ENCODE data around the gene IFRD2. TPM values are rescaled to one million over a fixed set of nuclear protein-coding genes. Genes with fewer than 3 reads are reported as not detected.
"Not testable (repeated sequence)": the region's sequence is repeated elsewhere in the genome, so short reads cannot be mapped to it uniquely, and the experiment has no call there.

Gene IFRD2
- total RNA-seq, 1 donor from 2014 or later = 44.9 TPM

- no peaks in the 10 kb centered on the region for H3K36me3 ChIP-seq (ENCODE audit: control insufficient read depth in 3 of 3, insufficient read depth in 3 of 3, low read length in 3 of 3)
- no peaks in the 10 kb centered on the region for H3K9me3 ChIP-seq (ENCODE audit: control insufficient read depth in 3 of 3, low read length in 3 of 3)
- H3K4me3 ChIP-seq (ENCODE audit: low read length in 3 of 3) = no peak overlapping the region
- H3K27ac ChIP-seq (ENCODE audit: low read depth, low read length) = no peak overlapping the region
- H3K27me3 ChIP-seq (ENCODE audit: control insufficient read depth in 3 of 3, insufficient read depth in 3 of 3, low read length in 3 of 3) = peaks cover 0 to 8% (median 0%) of the 10 kb centered on the region in 3 donors
- peaks cover 21 to 43% (median 36%) of the 10 kb centered on the region in 3 donors for H3K4me1 ChIP-seq (ENCODE audit: control insufficient read depth in 3 of 3, insufficient read depth in 3 of 3, low read length in 3 of 3)
- no peak overlapping the region for H3K9ac ChIP-seq (ENCODE audit: low read depth in 1 of 3, low read length in 3 of 3)
Measured at GRCh38 chr3:50275141-50275995, 16.9 kb downstream of the IFRD2 start.

GRCh38 chr3:50274371-50275104 is 17.7 kb downstream of the IFRD2 start:
- Histone ChIP-seq H3K27me3 (ENCODE audit: control insufficient read depth in 3 of 3, insufficient read depth in 3 of 3, low read length in 3 of 3) (peaks cover 0 to 8% (median 0%) of the 10 kb centered on the region in 3 donors), H3K4me3 (ENCODE audit: low read length in 3 of 3) (no peak overlapping the region), H3K4me1 (ENCODE audit: control insufficient read depth in 3 of 3, insufficient read depth in 3 of 3, low read length in 3 of 3) (peaks cover 29 to 50% (median 42%) of the 10 kb centered on the region in 3 donors), H3K27ac (ENCODE audit: low read depth, low read length) (no peak overlapping the region), H3K9ac (ENCODE audit: low read depth in 1 of 3, low read length in 3 of 3) (no peak overlapping the region), H3K36me3 (ENCODE audit: control insufficient read depth in 3 of 3, insufficient read depth in 3 of 3, low read length in 3 of 3) (no peaks in the 10 kb centered on the region), H3K9me3 (ENCODE audit: control insufficient read depth in 3 of 3, low read length in 3 of 3) (no peaks in the 10 kb centered on the region)

- Histone ChIP-seq H3K9me3 (ENCODE audit: control insufficient read depth in 3 of 3, low read length in 3 of 3) (no peaks in the 10 kb centered on the region), H3K4me1 (ENCODE audit: control insufficient read depth in 3 of 3, insufficient read depth in 3 of 3, low read length in 3 of 3) (peaks cover 35 to 50% (median 43%) of the 10 kb centered on the region in 3 donors), H3K36me3 (ENCODE audit: control insufficient read depth in 3 of 3, insufficient read depth in 3 of 3, low read length in 3 of 3) (no peaks in the 10 kb centered on the region), H3K9ac (ENCODE audit: low read depth in 1 of 3, low read length in 3 of 3) (peak overlapping the region in 1 of 3 donors; percentile 73), H3K27ac (ENCODE audit: low read depth, low read length) (no peak overlapping the region), H3K4me3 (ENCODE audit: low read length in 3 of 3) (no peak overlapping the region), H3K27me3 (ENCODE audit: control insufficient read depth in 3 of 3, insufficient read depth in 3 of 3, low read length in 3 of 3) (peaks cover 0 to 8% (median 0%) of the 10 kb centered on the region in 3 donors)
Measured at GRCh38 chr3:50273689-50274065, 18.6 kb downstream of the IFRD2 start.

GRCh38 chr3:50272911-50273688 is 19.1 kb downstream of the IFRD2 start:
- H3K27me3 ChIP-seq (ENCODE audit: control insufficient read depth in 3 of 3, insufficient read depth in 3 of 3, low read length in 3 of 3) = peaks cover 0 to 8% (median 0%) of the 10 kb centered on the region in 3 donors
- peaks cover 35 to 50% (median 43%) of the 10 kb centered on the region in 3 donors for H3K4me1 ChIP-seq (ENCODE audit: control insufficient read depth in 3 of 3, insufficient read depth in 3 of 3, low read length in 3 of 3)
- H3K36me3 ChIP-seq (ENCODE audit: control insufficient read depth in 3 of 3, insufficient read depth in 3 of 3, low read length in 3 of 3) = no peaks in the 10 kb centered on the region
- H3K4me3 ChIP-seq (ENCODE audit: low read length in 3 of 3) = peak overlapping the region; percentile 16 to 76 (median 52)
- H3K9me3 ChIP-seq (ENCODE audit: control insufficient read depth in 3 of 3, low read length in 3 of 3) = no peaks in the 10 kb centered on the region
- H3K27ac ChIP-seq (ENCODE audit: low read depth, low read length) = no peak overlapping the region
- H3K9ac ChIP-seq (ENCODE audit: low read depth in 1 of 3, low read length in 3 of 3) = peak overlapping the region; percentile 2 to 75 (median 73)

GRCh38 chr3:50272538-50272910 is 19.7 kb downstream of the IFRD2 start:
- Histone ChIP-seq H3K9ac (ENCODE audit: low read depth in 1 of 3, low read length in 3 of 3) (peak overlapping the region in 1 of 3 donors; percentile 75), H3K4me1 (ENCODE audit: control insufficient read depth in 3 of 3, insufficient read depth in 3 of 3, low read length in 3 of 3) (peaks cover 38 to 52% (median 43%) of the 10 kb centered on the region in 3 donors)
- H3K27me3 ChIP-seq (ENCODE audit: control insufficient read depth in 3 of 3, insufficient read depth in 3 of 3, low read length in 3 of 3); H3K9me3 ChIP-seq (ENCODE audit: control insufficient read depth in 3 of 3, low read length in 3 of 3); H3K4me3 ChIP-seq (ENCODE audit: low read length in 3 of 3); H3K27ac ChIP-seq (ENCODE audit: low read depth, low read length); H3K36me3 ChIP-seq (ENCODE audit: control insufficient read depth in 3 of 3, insufficient read depth in 3 of 3, low read length in 3 of 3): not testable (repeated sequence)

GRCh38 chr3:50271314-50271936 is 20.8 kb downstream of the IFRD2 start:
- peaks cover 48 to 63% (median 53%) of the 10 kb centered on the region in 3 donors for H3K4me1 ChIP-seq (ENCODE audit: control insufficient read depth in 3 of 3, insufficient read depth in 3 of 3, low read length in 3 of 3)
- no peak overlapping the region for H3K27ac ChIP-seq (ENCODE audit: low read depth, low read length)
- H3K27me3 ChIP-seq (ENCODE audit: control insufficient read depth in 3 of 3, insufficient read depth in 3 of 3, low read length in 3 of 3) = peaks cover 0 to 7% (median 0%) of the 10 kb centered on the region in 3 donors
- no peaks in the 10 kb centered on the region for H3K36me3 ChIP-seq (ENCODE audit: control insufficient read depth in 3 of 3, insufficient read depth in 3 of 3, low read length in 3 of 3)
- no peak overlapping the region for H3K4me3 ChIP-seq (ENCODE audit: low read length in 3 of 3)
- H3K9ac ChIP-seq (ENCODE audit: low read depth in 1 of 3, low read length in 3 of 3) = no peak overlapping the region
- H3K9me3 ChIP-seq (ENCODE audit: control insufficient read depth in 3 of 3, low read length in 3 of 3) = no peaks in the 10 kb centered on the region

- Histone ChIP-seq H3K9ac (ENCODE audit: low read depth in 1 of 3, low read length in 3 of 3) (peak overlapping the region in 1 of 3 donors; percentile 90), H3K36me3 (ENCODE audit: control insufficient read depth in 3 of 3, insufficient read depth in 3 of 3, low read length in 3 of 3) (no peaks in the 10 kb centered on the region), H3K27me3 (ENCODE audit: control insufficient read depth in 3 of 3, insufficient read depth in 3 of 3, low read length in 3 of 3) (peaks cover 0 to 3% (median 0%) of the 10 kb centered on the region in 3 donors), H3K27ac (ENCODE audit: low read depth, low read length) (no peak overlapping the region), H3K4me1 (ENCODE audit: control insufficient read depth in 3 of 3, insufficient read depth in 3 of 3, low read length in 3 of 3) (peaks cover 56 to 71% (median 61%) of the 10 kb centered on the region in 3 donors), H3K4me3 (ENCODE audit: low read length in 3 of 3) (peak overlapping the region in 1 of 3 donors; percentile 76), H3K9me3 (ENCODE audit: control insufficient read depth in 3 of 3, low read length in 3 of 3) (no peaks in the 10 kb centered on the region)
Measured at GRCh38 chr3:50270422-50271224, 21.6 kb downstream of the IFRD2 start.

GRCh38 chr3:50269977-50270413 is 22.2 kb downstream of the IFRD2 start:
- H3K4me3 ChIP-seq (ENCODE audit: low read length in 3 of 3) = peak overlapping the region in 2 of 3 donors; percentile 64 to 76
- no peaks in the 10 kb centered on the region for H3K9me3 ChIP-seq (ENCODE audit: control insufficient read depth in 3 of 3, low read length in 3 of 3)
- H3K27me3 ChIP-seq (ENCODE audit: control insufficient read depth in 3 of 3, insufficient read depth in 3 of 3, low read length in 3 of 3) = peaks cover 0 to 3% (median 0%) of the 10 kb centered on the region in 3 donors
- no peaks in the 10 kb centered on the region for H3K36me3 ChIP-seq (ENCODE audit: control insufficient read depth in 3 of 3, insufficient read depth in 3 of 3, low read length in 3 of 3)
- H3K4me1 ChIP-seq (ENCODE audit: control insufficient read depth in 3 of 3, insufficient read depth in 3 of 3, low read length in 3 of 3) = peaks cover 62 to 77% (median 68%) of the 10 kb centered on the region in 3 donors
- H3K9ac ChIP-seq (ENCODE audit: low read depth in 1 of 3, low read length in 3 of 3) = peak overlapping the region; percentile 21 to 90 (median 64)
- no peak overlapping the region for H3K27ac ChIP-seq (ENCODE audit: low read depth, low read length)
